Measurements from ENCODE around the gene GDI1.
A peak's percentile ranks its signal among the peaks of the same experiment; 100 is the strongest.

The GDI1 gene

GRCh38 chrX:154464806-154465365 is 27.9 kb downstream of the GDI1 start:
- DNase-seq, result no peak

GRCh38 chrX:154465601-154466000 is 28.6 kb downstream of the GDI1 start:
- DNase-seq, result no peak

- DNase-seq, result no peak
Observed at GRCh38 chrX:154466036-154466435, 29.1 kb downstream of the GDI1 start.

- DNase-seq, result no peak
Observed at GRCh38 chrX:154466907-154467306, 30.0 kb downstream of the GDI1 start.

GRCh38 chrX:154467556-154467955 is 30.6 kb downstream of the GDI1 start:
- no peak for DNase-seq

- DNase-seq, result no peak
Observed at GRCh38 chrX:154468217-154468616, 31.3 kb downstream of the GDI1 start.

GRCh38 chrX:154469114-154469513 is 32.2 kb downstream of the GDI1 start:
- no peak for DNase-seq

- no peak for DNase-seq
Observed at GRCh38 chrX:154469880-154470279, 32.9 kb downstream of the GDI1 start.

GRCh38 chrX:154470434-154470833 is 33.5 kb downstream of the GDI1 start:
- DNase-seq, result no peak

- peak; percentile 17 for DNase-seq
Observed at GRCh38 chrX:154470914-154471568, 34.1 kb downstream of the GDI1 start.

GRCh38 chrX:154471839-154472684 is 35.1 kb downstream of the GDI1 start:
- DNase-seq, result no peak

- DNase-seq, result peak; percentile 76
Observed at GRCh38 chrX:154472685-154473632, 36.0 kb downstream of the GDI1 start.

GRCh38 chrX:154473683-154474082 is 36.7 kb downstream of the GDI1 start:
- no peak for DNase-seq

GRCh38 chrX:154476821-154477220 is 39.9 kb downstream of the GDI1 start:
- no peak for DNase-seq

- no peak for DNase-seq
Observed at GRCh38 chrX:154477891-154478477, 41.0 kb downstream of the GDI1 start.

GRCh38 chrX:154478728-154479622 is 42.0 kb downstream of the GDI1 start, which contains the start of gene LAGE3:
LAGE3 (minus strand) TSS chrX:154479281; CDS start chrX:154478915, 366 bp downstream.
- DNase-seq, result peak; percentile 89

GRCh38 chrX:154481195-154481594 is 44.2 kb downstream of the GDI1 start:
- DNase-seq, result no peak

GRCh38 chrX:154481911-154482601 is 45.1 kb downstream of the GDI1 start:
- DNase-seq, result no peak

- DNase-seq, result no peak
Observed at GRCh38 chrX:154482786-154483185, 45.8 kb downstream of the GDI1 start.

GRCh38 chrX:154483325-154483724 is 46.4 kb downstream of the GDI1 start:
- DNase-seq, result no peak
